CD14-positive monocyte (primary cell): ENCODE data around the gene HARBI1. TPM values are rescaled to one million over a fixed set of nuclear protein-coding genes. Genes with fewer than 3 reads are reported as not detected.

ENCODE experiments used
- DNase-seq, 3 donors: peaks; one replicate each; pipeline ENCODE4 v3.0.0-alpha.2; 2011 to 2022
- H2AFZ ChIP-seq: 2 replicates; pipeline ENCODE4 v1.6.0; 2012; ENCODE audit warnings: mild to moderate bottlenecking, low read depth, low read length, inconsistent platforms; ENCODE audit not compliant: insufficient read depth, poor library complexity, severe bottlenecking
- H3K27ac ChIP-seq, 2 donors: 1 replicate in 1 of 2; 2 replicates in 1 of 2; pipeline ENCODE4 v1.5.1; 2012 to 2013; ENCODE audit warnings: low read length in 2 of 2, control low read depth in 1 of 2, inconsistent platforms in 1 of 2, low read depth in 1 of 2, mild to moderate bottlenecking in 1 of 2
- H3K27me3 ChIP-seq, 2 donors: one replicate each; pipeline versions ENCODE4 v1.6.0 to v1.6.1; 2011 to 2013; ENCODE audit warnings: low read length in 2 of 2; ENCODE audit not compliant: control insufficient read depth in 2 of 2, insufficient read depth in 2 of 2
- H3K36me3 ChIP-seq, 2 donors: replicated peaks in 1 of 2; 1 replicate in 1 of 2; 2 replicates in 1 of 2; pipeline versions ENCODE4 v1.5.1 to v1.6.1; 2012 to 2013; ENCODE audit warnings: low read length in 2 of 2, control low read depth in 1 of 2, inconsistent platforms in 1 of 2, mild to moderate bottlenecking in 1 of 2; ENCODE audit not compliant: insufficient read depth in 2 of 2, control insufficient read depth in 1 of 2
- H3K4me1 ChIP-seq, 2 donors: 1 replicate in 1 of 2; 2 replicates in 1 of 2; pipeline versions ENCODE4 v1.5.1 to v1.6.1; 2012 to 2013; ENCODE audit warnings: low read length in 2 of 2, control low read depth in 1 of 2, inconsistent platforms in 1 of 2, mild to moderate bottlenecking in 1 of 2, moderate library complexity in 1 of 2; ENCODE audit not compliant: insufficient read depth in 2 of 2, control insufficient read depth in 1 of 2
- H3K4me2 ChIP-seq: replicated peaks from 2 replicates; pipeline ENCODE3; 2012; ENCODE audit warnings: low read length, moderate library complexity, mild to moderate bottlenecking; ENCODE audit not compliant: poor library complexity, severe bottlenecking; ENCODE audit errors: extremely low read depth
- H3K4me3 ChIP-seq, 3 experiments: fragments of 200-600 bp in 1 of 3; sonication (generic) in 1 of 3; replicated peaks in 1 of 3; 1 replicate in 2 of 3; 2 replicates in 1 of 3; pipeline ENCODE4 v1.5.1; 2011 to 2013; ENCODE audit warnings: low read length in 3 of 3, mild to moderate bottlenecking in 3 of 3, control low read depth in 2 of 3, low read depth in 2 of 3, inconsistent platforms in 1 of 3, moderate library complexity in 1 of 3
- H3K79me2 ChIP-seq: 2 replicates; pipeline ENCODE4 v1.6.0; 2012; ENCODE audit warnings: mild to moderate bottlenecking, control low read depth, inconsistent platforms, low read length, moderate library complexity; ENCODE audit not compliant: insufficient read depth
- H3K9ac ChIP-seq: 2 replicates; pipeline ENCODE4 v1.6.0; 2017; ENCODE audit warnings: low read length, mild to moderate bottlenecking; ENCODE audit not compliant: insufficient read depth, poor library complexity, severe bottlenecking
- H3K9me3 ChIP-seq, 2 donors: replicated peaks in 1 of 2; 1 replicate in 1 of 2; 2 replicates in 1 of 2; pipeline versions ENCODE4 v1.5.1 to v1.6.1; 2012 to 2013; ENCODE audit warnings: low read length in 2 of 2, control low read depth in 1 of 2; ENCODE audit not compliant: control insufficient read depth in 1 of 2, insufficient read depth in 1 of 2
- H4K20me1 ChIP-seq: 2 replicates; pipeline ENCODE4 v1.6.0; 2012; ENCODE audit warnings: mild to moderate bottlenecking, low read length, control low read depth, moderate library complexity; ENCODE audit not compliant: insufficient read depth
- H3K27ac Mint-ChIP-seq, 7 donors: one replicate each; pipeline ENCODE4 v1.8.0; 2020; ENCODE audit warnings: mild to moderate bottlenecking in 7 of 7, mixed read lengths in 7 of 7, moderate library complexity in 6 of 7, inconsistent platforms in 2 of 7
- H3K27me3 Mint-ChIP-seq, 3 donors: one replicate each; pipeline ENCODE4 v1.8.0; 2021 to 2022; ENCODE audit warnings: low read depth in 3 of 3, mild to moderate bottlenecking in 3 of 3, mixed read lengths in 3 of 3, moderate library complexity in 3 of 3, inconsistent platforms in 1 of 3
- H3K36me3 Mint-ChIP-seq, 2 donors: one replicate each; pipeline ENCODE4 v1.8.0; 2020; ENCODE audit warnings: mixed read lengths in 2 of 2, inconsistent platforms in 1 of 2, mild to moderate bottlenecking in 1 of 2
- H3K4me1 Mint-ChIP-seq: one replicate; pipeline ENCODE4 v1.8.0; 2020; ENCODE audit warnings: mild to moderate bottlenecking, mixed read lengths
- H3K4me3 Mint-ChIP-seq, 2 donors: one replicate each; pipeline ENCODE4 v1.8.0; 2020; ENCODE audit warnings: mild to moderate bottlenecking in 2 of 2, mixed read lengths in 2 of 2, moderate library complexity in 1 of 2
- H3K9me3 Mint-ChIP-seq, 7 donors: one replicate each; pipeline ENCODE4 v1.8.0; 2020 to 2022; ENCODE audit warnings: mixed read lengths in 7 of 7, mild to moderate bottlenecking in 6 of 7, moderate library complexity in 6 of 7, inconsistent platforms in 2 of 7
- WGBS: methylation state at CpG from one replicate; pipeline ENCODE4 v1.1.5; 2013; ENCODE audit warnings: missing lambda C conversion rate; ENCODE audit not compliant: insufficient coverage; 5-methylcytosine and 5-hydroxymethylcytosine counted together
- intact Hi-C, 2 donors: fragments of 100-400 bp; cut with micrococcal nuclease; formaldehyde crosslinking; loops; one replicate each; pipeline versions ENCODE4 v1.15.0 to v1.15.1; 2023
- polyA plus RNA-seq, 3 donors: library from polyadenylated mRNA; depleted of rRNA in 1 of 3; unstranded in 2 of 3; stranded (reverse) in 1 of 3; fragments of 300-500 nt in 2 of 3; fragments of >200 nt in 1 of 3; fragmentation: Illumina TruSeq in 2 of 3; gene quantifications; 1 replicate in 2 of 3; 2 replicates in 1 of 3; pipeline ENCODE4 v1.2.3, GENCODE V29; 2012 to 2021
- TF ChIP-seq, protein P1 (sequence below): fragments of 200-600 bp; IDR thresholded peaks from one replicate; pipeline ENCODE4 v1.8.0; 2022; ENCODE audit warnings: antibody characterized with exemption, mild to moderate bottlenecking

The HARBI1 gene
- polyA plus RNA-seq, 3 donors, result 2.1 to 4.4 (median 2.1) TPM

DNA sequence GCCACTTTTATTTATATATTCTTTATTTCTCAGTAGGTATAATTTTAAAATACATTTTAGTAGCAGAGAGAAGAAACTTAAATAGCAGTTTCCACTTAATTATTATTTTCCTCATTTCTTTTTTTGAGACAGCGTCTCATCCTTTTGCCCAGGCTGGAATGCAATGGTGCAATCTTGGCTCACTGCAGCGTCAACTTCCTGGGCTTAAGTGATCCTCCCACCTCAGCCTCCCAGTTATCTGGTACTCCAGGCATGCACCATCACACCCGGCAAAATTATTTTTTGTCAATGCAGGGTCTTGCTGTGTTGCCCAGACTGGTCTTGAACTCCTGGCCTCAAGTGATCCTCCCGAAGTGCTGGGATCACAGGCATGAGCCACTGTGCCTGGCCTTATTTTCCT is 38.6 kb upstream of the HARBI1 start:
- peaks cover 70 to 95% of the 10 kb centered on the region in 2 donors for H3K36me3 Mint-ChIP-seq
- no peak overlapping the region for H3K4me3 ChIP-seq
- peaks cover 26% of the 10 kb centered on the region for H3K4me1 Mint-ChIP-seq
- H3K9me3 ChIP-seq, result no peaks in the 10 kb centered on the region
- H3K4me3 Mint-ChIP-seq, result no peak overlapping the region
- H3K27ac Mint-ChIP-seq, result peak overlapping the region in 3 of 7 donors; percentile 26 to 58 (median 36)
- TF ChIP-seq, protein P1, sequence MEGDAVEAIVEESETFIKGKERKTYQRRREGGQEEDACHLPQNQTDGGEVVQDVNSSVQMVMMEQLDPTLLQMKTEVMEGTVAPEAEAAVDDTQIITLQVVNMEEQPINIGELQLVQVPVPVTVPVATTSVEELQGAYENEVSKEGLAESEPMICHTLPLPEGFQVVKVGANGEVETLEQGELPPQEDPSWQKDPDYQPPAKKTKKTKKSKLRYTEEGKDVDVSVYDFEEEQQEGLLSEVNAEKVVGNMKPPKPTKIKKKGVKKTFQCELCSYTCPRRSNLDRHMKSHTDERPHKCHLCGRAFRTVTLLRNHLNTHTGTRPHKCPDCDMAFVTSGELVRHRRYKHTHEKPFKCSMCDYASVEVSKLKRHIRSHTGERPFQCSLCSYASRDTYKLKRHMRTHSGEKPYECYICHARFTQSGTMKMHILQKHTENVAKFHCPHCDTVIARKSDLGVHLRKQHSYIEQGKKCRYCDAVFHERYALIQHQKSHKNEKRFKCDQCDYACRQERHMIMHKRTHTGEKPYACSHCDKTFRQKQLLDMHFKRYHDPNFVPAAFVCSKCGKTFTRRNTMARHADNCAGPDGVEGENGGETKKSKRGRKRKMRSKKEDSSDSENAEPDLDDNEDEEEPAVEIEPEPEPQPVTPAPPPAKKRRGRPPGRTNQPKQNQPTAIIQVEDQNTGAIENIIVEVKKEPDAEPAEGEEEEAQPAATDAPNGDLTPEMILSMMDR, result no peak
- no peak overlapping the region for H3K4me2 ChIP-seq
- no peak overlapping the region for H3K9ac ChIP-seq
- H3K27me3 Mint-ChIP-seq, result no peaks in the 10 kb centered on the region
- H3K79me2 ChIP-seq, result no peaks in the 10 kb centered on the region
- no peaks in the 10 kb centered on the region for H3K9me3 Mint-ChIP-seq
- peaks cover 78 to 94% of the 10 kb centered on the region in 2 donors for H3K36me3 ChIP-seq
- intact Hi-C loops, result no loop called here
- H3K4me1 ChIP-seq, result peaks cover 14 to 17% of the 10 kb centered on the region in 2 donors
- H2AFZ ChIP-seq, result no peak overlapping the region
- DNase-seq, result no peak
- no peaks in the 10 kb centered on the region for H4K20me1 ChIP-seq
- H3K27me3 ChIP-seq, result no peaks in the 10 kb centered on the region
- 64% methylated on average over 3 of the region's 4 CpGs for WGBS
- peak overlapping the region in 1 of 2 donors; percentile 41 for H3K27ac ChIP-seq

DNA sequence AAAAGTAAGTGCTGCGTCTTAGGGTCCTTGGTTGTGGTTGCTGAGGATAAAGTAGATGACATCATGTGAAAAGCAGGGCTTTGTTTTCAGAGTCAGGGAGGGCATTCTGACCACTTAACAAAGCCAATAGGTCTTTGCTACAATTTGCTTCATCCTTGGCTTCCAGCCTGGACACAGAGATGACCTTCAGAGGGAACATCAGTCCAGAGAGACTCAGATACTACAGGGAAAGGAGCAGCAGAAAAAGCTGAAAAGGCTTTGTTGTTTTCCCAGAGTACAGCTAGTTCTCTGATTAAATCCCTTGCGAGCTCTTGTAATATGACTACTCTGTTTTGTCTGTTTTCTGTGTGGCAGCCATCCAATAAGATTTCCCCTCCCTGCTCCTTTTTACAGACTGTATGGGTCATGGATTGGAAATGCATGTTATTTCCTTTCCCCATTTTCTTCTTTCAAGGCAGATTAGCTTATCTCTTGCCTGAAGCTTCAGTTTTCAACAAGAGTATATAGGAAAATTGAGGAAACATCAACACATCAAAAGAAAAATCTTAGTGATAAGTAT is 32.2 kb upstream of the HARBI1 start:
- no peak overlapping the region for H2AFZ ChIP-seq
- WGBS, result 100% methylated on average over 1 of the region's 2 CpGs
- no peaks in the 10 kb centered on the region for H3K27me3 ChIP-seq
- no peak overlapping the region for H3K4me3 Mint-ChIP-seq
- no peak overlapping the region for H3K27ac ChIP-seq
- H4K20me1 ChIP-seq, result peaks cover 4% of the 10 kb centered on the region
- no peak overlapping the region for H3K9ac ChIP-seq
- H3K4me1 ChIP-seq, result no peaks in the 10 kb centered on the region
- peaks cover 89 to 100% of the 10 kb centered on the region in 2 donors for H3K36me3 ChIP-seq
- H3K4me3 ChIP-seq, result no peak overlapping the region
- peaks cover 67 to 95% of the 10 kb centered on the region in 2 donors for H3K36me3 Mint-ChIP-seq
- intact Hi-C loops, result no loop called here
- H3K4me2 ChIP-seq, result no peak overlapping the region
- no peak for DNase-seq
- H3K27me3 Mint-ChIP-seq, result no peaks in the 10 kb centered on the region
- no peaks in the 10 kb centered on the region for H3K9me3 Mint-ChIP-seq
- no peaks in the 10 kb centered on the region for H3K9me3 ChIP-seq
- TF ChIP-seq, protein P1, result no peak
- no peaks in the 10 kb centered on the region for H3K4me1 Mint-ChIP-seq
- H3K79me2 ChIP-seq, result no peaks in the 10 kb centered on the region
- H3K27ac Mint-ChIP-seq, result peak overlapping the region in 1 of 7 donors; percentile 26
